KMS-11 (cell line): Measurements from ENCODE around the gene DHRS3.

ENCODE experiments used
- H2AFZ ChIP-seq: fragments of 200-600 bp; sonication (generic); 2 replicates; pipeline ENCODE4 v1.6.1; 2016; ENCODE audit warnings: antibody characterized with exemption, mixed run types, low read depth
- H3K27ac ChIP-seq: fragments of 200-600 bp; sonication (generic); 2 replicates; pipeline ENCODE4 v1.6.1; 2016; ENCODE audit warnings: mild to moderate bottlenecking, mixed run types
- H3K27me3 ChIP-seq: fragments of 200-600 bp; sonication (generic); 2 replicates; pipeline ENCODE4 v1.6.1; 2017; ENCODE audit warnings: mild to moderate bottlenecking, low read depth, mixed run types, moderate library complexity; ENCODE audit not compliant: insufficient read depth
- H3K36me3 ChIP-seq: fragments of 200-600 bp; sonication (generic); 2 replicates; pipeline ENCODE4 v1.6.1; 2017; ENCODE audit warnings: mild to moderate bottlenecking, mixed run types; ENCODE audit not compliant: insufficient read depth
- H3K4me1 ChIP-seq: fragments of 200-600 bp; sonication (generic); 2 replicates; pipeline ENCODE4 v1.6.1; 2016; ENCODE audit warnings: mild to moderate bottlenecking, low read depth, mixed run types; ENCODE audit not compliant: poor library complexity, severe bottlenecking
- H3K4me2 ChIP-seq: fragments of 200-600 bp; sonication (generic); 2 replicates; pipeline ENCODE4 v1.7.0; 2016; ENCODE audit warnings: mild to moderate bottlenecking, mixed run types
- H3K4me3 ChIP-seq: fragments of 200-600 bp; sonication (generic); IDR thresholded peaks from 2 replicates; pipeline ENCODE4 v1.6.1; 2017; ENCODE audit warnings: low read depth, low read length, mixed read lengths; ENCODE audit not compliant: insufficient read depth
- H3K79me2 ChIP-seq: fragments of 200-600 bp; sonication (generic); 2 replicates; pipeline ENCODE4 v1.6.1; 2016; ENCODE audit warnings: low read depth, mixed run types; ENCODE audit not compliant: insufficient read depth
- H3K9ac ChIP-seq: fragments of 200-600 bp; sonication (generic); 2 replicates; pipeline ENCODE4 v1.6.1; 2016; ENCODE audit warnings: mild to moderate bottlenecking, mixed run types
- H4K20me1 ChIP-seq: fragments of 200-600 bp; sonication (generic); 2 replicates; pipeline ENCODE4 v1.6.1; 2016; ENCODE audit warnings: mild to moderate bottlenecking, mixed run types; ENCODE audit not compliant: insufficient read depth
- CTCF ChIP-seq: fragments of 200-600 bp; sonication (generic); conservative IDR thresholded peaks from 2 replicates; pipeline ENCODE4 v1.6.1; 2017; ENCODE audit warnings: low read depth, mild to moderate bottlenecking, antibody characterized with exemption, low read length, moderate library complexity, mixed read lengths

Gene DHRS3

GRCh38 chr1:12582649-12583048, 35.4 kb downstream of the DHRS3 start:
- no peak overlapping the region for H3K4me2 ChIP-seq
- no peak overlapping the region for H3K4me3 ChIP-seq
- no peaks in the 10 kb centered on the region for H3K36me3 ChIP-seq
- H3K4me1 ChIP-seq = no peaks in the 10 kb centered on the region
- no peaks in the 10 kb centered on the region for H3K27me3 ChIP-seq
- H3K27ac ChIP-seq = no peak overlapping the region
- TF ChIP-seq CTCF = no peak
- no peak overlapping the region for H3K9ac ChIP-seq
- no peaks in the 10 kb centered on the region for H4K20me1 ChIP-seq
- no peaks in the 10 kb centered on the region for H3K79me2 ChIP-seq
- H2AFZ ChIP-seq = no peak overlapping the region

- Histone ChIP-seq H3K4me3 (no peak overlapping the region), H4K20me1 (no peaks in the 10 kb centered on the region), H2AFZ (no peak overlapping the region), H3K27me3 (no peaks in the 10 kb centered on the region), H3K4me2 (no peak overlapping the region), H3K9ac (no peak overlapping the region), H3K27ac (no peak overlapping the region), H3K36me3 (no peaks in the 10 kb centered on the region), H3K4me1 (no peaks in the 10 kb centered on the region), H3K79me2 (no peaks in the 10 kb centered on the region)
- no peak for TF ChIP-seq CTCF
Observed at GRCh38 chr1:12581179-12581578, 36.8 kb downstream of the DHRS3 start.

- Histone ChIP-seq H3K27me3 (no peaks in the 10 kb centered on the region), H4K20me1 (no peaks in the 10 kb centered on the region), H3K27ac (no peak overlapping the region), H3K36me3 (no peaks in the 10 kb centered on the region), H2AFZ (no peak overlapping the region), H3K4me2 (no peak overlapping the region), H3K4me3 (no peak overlapping the region), H3K79me2 (no peaks in the 10 kb centered on the region), H3K9ac (no peak overlapping the region), H3K4me1 (no peaks in the 10 kb centered on the region)
- TF ChIP-seq CTCF = no peak
Observed at GRCh38 chr1:12580054-12580887, 37.7 kb downstream of the DHRS3 start.

GRCh38 chr1:12578860-12579422, 39.1 kb downstream of the DHRS3 start:
- Histone ChIP-seq H3K27me3 (no peaks in the 10 kb centered on the region), H4K20me1 (no peaks in the 10 kb centered on the region), H3K27ac (no peak overlapping the region), H3K79me2 (no peaks in the 10 kb centered on the region), H3K4me2 (no peak overlapping the region), H2AFZ (no peak overlapping the region), H3K4me1 (no peaks in the 10 kb centered on the region), H3K9ac (no peak overlapping the region), H3K36me3 (no peaks in the 10 kb centered on the region), H3K4me3 (no peak overlapping the region)
- TF ChIP-seq CTCF = no peak
